Heart right ventricle (tissue), 12 donors: ENCODE data around the gene GPRC5B. TPM values are rescaled to one million over a fixed set of nuclear protein-coding genes. Genes with fewer than 3 reads are reported as not detected.

ENCODE experiments used
- polyA plus RNA-seq, 2 donors: library from polyadenylated mRNA; stranded (reverse); fragments of 200-250 nt; gene quantifications; one replicate each; pipeline ENCODE4 v1.2.3, GENCODE V29; 2013
- total RNA-seq, 10 donors: library from RNA; stranded (reverse); fragmentation: NEBNext Ultra II Directional in 3 of 10; extraction: Animal tissue kit (Norgen Biotek cat#: 25700) in 3 of 10; gene quantifications; one replicate each; pipeline versions ENCODE4 v1.2.1 to v1.2.4, GENCODE V29; 2021 to 2023
- donor health status: ischemic (EF 13 %, LVEDD 7.1; RV severe dilation, severe dysfunction).
- donor health status: healthy with polysubstance abuse.
- donor health status: DM: no; HTN: yes; CAD: no.
- donor health status: DM: no; HTN: no; CAD: no.
- donor health status: ischemic (EF 25% LVEDD 6.9; RV normal size, moderate dysfunction).
- donor health status: ischemic (EF 25% LVEDD 5.7; RV mildly dilated, moderate dysfunction).
- donor health status: healthy.
- donor health status: nonischemic (EF 11% LVEDD 7.7; RV severe dilation, severe dysfunction).
- donor health status: DM: yes; HTN: yes; CAD: no.
- donor health status: PGD.
- donor health status: ischemic (EF 29% LVEDD 5.4; RV normal size, mild dysfunction).
- donor health status: nonischemic (EF 23%, LVEDD 6.1; RV moderate dilation, normal function).

Gene GPRC5B
- total and polyA plus RNA-seq, 12 donors = 24.1 to 208 (median 69.4) TPM

Other genes starting within 250 kb of the GPRC5B start
- gene KNOP1, start 166.6 kb downstream of the GPRC5B start, total RNA-seq = 10 to 100 TPM in 1 of 10 donors, 1 to 10 TPM in 9; 4.5 to 10.2 (median 6.5) TPM
- gene KNOP1, start 166.6 kb downstream of the GPRC5B start, polyA plus RNA-seq = 10 to 100 TPM in 1 of 2 donors, 1 to 10 TPM in 1; 6.5 to 25.7 TPM
- 10 to 100 TPM in 2 of 10 donors, 1 to 10 TPM in 8; 5.5 to 11.7 (median 7.4) TPM for gene IQCK, start 166.6 kb downstream of the GPRC5B start, total RNA-seq
- gene IQCK, start 166.6 kb downstream of the GPRC5B start, polyA plus RNA-seq = 1 to 10 TPM; 7.3 to 9.8 TPM
- not detected for gene GPR139, start 189.0 kb upstream of the GPRC5B start, total RNA-seq
- not detected for gene GPR139, start 189.0 kb upstream of the GPRC5B start, polyA plus RNA-seq